HG03378 (cell line): ENCODE data around the gene CYTH3.
"Not testable (repeated sequence)": the region's sequence is repeated elsewhere in the genome, so short reads cannot be mapped to it uniquely, and the experiment has no call there.

Source experiments
- ATAC-seq: cut with Tn5 transposase; IDR thresholded peaks from one replicate; pipeline ENCODE4 v1.9.1; 2021; ENCODE audit warnings: mild to moderate bottlenecking, moderate library complexity; ENCODE audit not compliant: unreplicated experiment

Gene CYTH3

GRCh38 chr7:6283391-6284054, 11.1 kb upstream of the CYTH3 start:
- ATAC-seq: not testable (repeated sequence)

- ATAC-seq: no peak
These were observed 7.5 kb upstream of the CYTH3 start for GRCh38 chr7:6279937-6280336.

GRCh38 chr7:6279341-6279740, 6.9 kb upstream of the CYTH3 start:
- no peak for ATAC-seq

GRCh38 chr7:6278749-6279310, 6.4 kb upstream of the CYTH3 start:
- ATAC-seq: no peak

DNA sequence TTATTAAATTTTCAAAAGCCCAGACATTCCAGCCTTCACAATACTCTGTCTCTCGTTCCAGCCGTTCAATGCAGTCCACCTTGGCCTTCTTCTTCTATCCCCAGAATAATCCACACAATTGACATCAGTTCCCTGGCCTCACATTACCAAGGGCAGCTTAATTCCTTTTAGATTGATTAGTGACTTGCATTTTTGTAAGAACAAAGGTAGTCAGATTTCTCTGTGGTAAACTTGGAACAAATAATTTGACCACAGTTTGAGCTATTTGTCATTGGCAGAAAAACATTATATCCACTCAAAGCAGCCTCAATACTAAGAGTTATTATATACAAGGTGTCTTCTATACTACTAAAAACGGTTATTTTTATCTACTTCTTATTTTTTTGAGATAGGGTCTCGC, 5.1 kb upstream of the CYTH3 start:
- no peak for ATAC-seq

DNA sequence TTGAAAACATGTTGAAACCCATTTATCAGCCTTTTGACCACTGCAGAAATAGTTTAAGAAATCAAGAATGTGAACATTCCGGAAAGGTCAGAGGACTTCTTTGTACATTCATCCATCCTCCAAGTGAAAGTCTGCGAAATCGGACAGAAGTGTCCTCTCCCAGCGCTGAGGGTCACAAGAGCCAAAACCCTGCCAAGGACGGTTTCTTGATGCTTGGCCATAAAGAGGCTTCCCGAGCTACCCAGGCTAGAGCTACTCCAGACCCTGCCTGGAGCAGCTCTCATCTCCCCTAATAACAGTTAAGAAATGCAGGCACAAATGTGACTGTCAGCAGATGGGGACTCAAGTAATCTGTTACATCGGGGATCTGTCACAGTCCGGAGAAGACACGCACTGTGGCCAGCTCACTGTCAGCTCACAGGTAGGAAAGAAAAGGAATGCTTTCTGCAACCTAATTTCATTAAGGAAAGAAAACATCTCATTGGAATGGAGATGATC, 4.5 kb upstream of the CYTH3 start:
- ATAC-seq: no peak

DNA sequence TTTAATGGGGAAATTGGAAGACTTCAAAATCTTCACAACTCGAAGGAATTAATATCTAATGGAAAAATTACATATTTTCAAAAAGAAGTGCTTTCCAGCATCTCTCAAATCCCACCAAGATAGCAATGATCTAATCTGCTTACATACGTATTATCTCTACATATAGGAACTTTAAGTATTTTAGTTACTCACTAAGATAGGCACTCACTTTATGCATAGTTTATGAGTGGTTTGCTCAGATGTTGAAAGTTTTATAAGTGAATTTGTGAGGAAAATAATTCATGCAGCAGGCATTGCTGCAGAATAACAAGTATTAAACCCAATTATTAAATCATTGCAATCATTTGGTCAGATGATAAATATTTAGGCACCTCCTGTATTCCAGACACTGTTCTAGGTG, 2.3 kb upstream of the CYTH3 start:
- no peak for ATAC-seq

DNA sequence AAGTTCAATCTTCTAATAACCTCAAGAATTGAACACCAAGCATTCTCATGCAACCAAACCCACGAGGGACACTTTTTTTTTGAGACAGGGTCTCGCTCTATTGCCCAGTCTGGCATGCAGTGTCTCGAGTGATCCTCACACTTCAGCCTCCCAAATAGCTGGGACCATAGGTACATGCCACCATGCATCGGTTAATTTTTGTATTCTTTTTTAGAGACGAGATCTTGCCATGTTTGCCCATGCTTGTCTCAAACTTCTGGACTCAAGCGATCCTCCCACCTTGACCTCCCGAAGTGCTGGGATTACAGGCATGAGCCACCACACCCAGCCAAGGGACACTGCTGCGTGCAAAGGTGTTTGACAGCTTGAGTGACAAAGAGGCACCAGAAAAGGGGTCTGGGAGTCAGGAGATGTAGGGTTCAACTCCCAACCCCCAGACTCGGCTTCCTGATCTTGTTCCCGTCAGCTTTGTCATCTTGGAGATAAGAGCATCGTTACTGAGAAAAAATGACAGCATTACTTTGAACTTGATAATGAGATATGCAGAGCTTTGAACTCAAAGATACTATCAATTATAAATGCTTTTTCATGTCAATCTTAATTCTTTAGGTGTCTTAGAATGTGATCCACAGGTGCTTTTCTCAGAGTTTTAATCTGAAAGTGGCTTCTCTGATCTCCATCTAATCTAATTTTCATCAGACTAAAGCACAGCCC, 1.6 kb upstream of the CYTH3 start:
- no peak for ATAC-seq

DNA sequence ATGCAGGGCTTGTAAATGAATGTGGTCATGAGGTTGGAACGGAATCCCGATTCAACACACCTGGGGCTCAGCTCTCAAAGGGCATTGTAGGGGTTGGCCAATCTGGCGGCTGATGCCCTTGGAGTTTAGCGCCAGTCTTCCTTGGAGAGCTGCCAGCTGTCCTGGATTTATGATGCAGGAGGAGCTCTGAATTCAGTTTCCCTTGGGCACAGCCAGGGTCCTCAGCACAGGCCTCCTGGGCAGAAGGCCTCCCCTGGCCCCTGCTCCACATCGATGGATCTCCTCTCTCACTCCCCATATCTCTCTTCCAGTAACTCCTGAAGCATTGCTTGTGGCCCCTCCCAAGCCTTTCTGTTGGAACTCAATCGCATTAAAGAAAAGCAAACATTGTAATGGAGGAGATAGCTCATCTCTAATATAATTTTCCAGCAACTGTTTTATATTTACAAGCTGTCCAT, 985 bp upstream of the CYTH3 start:
- no peak for ATAC-seq

DNA sequence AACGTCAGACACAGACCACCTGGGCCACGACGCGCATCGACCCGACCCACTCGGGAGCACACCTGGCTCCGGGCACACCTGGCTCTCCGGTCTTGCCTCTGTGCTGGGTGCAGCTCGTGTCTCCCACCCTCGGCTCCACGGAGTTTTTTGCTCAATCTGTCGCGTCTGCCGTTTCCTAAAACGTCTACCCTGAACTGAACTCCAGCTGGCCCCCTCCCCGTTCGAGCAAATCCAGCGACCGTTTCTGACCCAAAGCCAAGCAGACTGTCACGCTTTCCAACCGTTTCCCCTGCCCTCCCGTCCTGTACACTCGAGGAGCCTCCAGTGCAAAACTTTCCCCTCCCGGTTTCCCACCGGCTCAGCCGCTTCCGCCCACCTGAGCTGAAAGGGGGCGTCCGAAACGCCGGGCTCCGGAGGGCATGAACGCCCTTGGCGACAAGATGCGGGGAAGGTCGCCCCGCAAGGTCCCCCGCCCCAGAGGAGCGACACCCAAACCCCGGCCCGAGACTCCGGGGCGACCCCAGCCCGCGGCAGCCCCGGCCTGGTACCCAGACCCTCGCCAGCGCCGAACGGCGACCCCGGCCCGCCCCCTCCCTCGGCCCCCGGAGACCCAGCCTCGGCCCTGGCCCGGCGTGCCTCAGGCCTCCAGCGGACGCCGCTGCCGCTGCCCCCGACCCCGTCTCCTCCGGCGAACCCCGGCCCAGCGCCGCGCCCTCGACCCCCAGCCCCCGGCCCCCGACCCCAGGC, 557 bp downstream of the CYTH3 start:
- no peak for ATAC-seq

GRCh38 chr7:6271060-6271658, 1.3 kb downstream of the CYTH3 start:
- no peak for ATAC-seq

DNA sequence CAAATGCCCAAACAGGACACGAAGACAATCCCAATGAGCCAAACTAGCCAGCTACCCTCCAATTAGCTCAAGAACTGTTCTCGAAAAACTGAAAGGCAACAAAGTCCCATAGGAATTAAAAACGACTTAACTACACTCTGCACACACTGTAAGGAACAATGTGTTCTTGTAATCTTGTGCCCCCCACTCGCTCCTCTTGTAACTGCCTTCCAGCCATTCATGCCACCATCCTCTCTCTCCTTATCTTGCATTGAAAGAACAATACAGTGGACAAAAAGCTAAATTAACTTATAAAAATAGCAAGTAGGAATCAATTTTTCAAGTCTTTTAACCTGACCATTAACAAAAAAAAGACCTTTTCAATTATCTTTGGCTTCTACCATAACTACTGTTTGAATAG, 2.9 kb downstream of the CYTH3 start:
- no peak for ATAC-seq

GRCh38 chr7:6268907-6269306, 3.5 kb downstream of the CYTH3 start:
- no peak for ATAC-seq

DNA sequence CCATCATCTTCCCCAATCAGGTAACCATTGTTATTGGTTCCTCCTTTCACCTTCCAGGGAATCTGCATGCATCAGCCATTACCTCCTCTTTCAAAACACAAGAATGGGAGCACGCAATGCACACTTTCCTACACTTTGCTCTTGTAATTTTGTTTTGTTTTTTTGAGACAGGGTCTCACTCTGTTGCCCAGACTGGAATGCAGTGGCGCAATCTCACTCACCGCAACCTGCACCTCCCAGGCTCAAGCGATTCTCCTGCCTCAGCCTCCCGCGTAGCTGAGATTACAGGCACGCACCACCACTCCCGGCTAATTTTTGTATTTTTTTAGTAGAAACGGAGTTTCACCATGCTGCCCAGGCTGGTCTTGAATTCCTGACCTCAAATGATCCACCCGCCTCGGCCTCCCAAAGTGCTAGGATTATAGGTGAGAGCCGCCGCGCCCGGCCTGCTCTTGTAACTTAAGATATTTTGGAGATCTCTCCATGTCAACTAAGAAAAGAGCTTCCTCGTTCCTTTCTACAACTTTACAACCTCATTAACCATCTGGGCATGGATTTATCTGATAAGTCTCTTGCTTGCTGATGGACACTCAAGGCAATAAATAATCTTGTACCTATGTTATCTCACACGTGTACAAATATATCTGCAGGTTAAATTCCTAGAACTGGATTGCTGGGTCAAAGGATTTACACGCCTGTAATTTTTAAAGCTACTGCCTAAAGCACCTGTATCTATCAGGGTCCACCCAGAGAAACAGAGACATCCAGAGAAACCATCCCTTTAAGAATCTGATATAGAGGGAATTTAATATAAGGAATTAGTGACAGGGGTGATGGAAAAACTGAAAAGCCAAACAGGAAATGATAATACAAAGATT, 4.2 kb downstream of the CYTH3 start:
- ATAC-seq: no peak

- ATAC-seq: no peak
These were observed 5.7 kb downstream of the CYTH3 start for GRCh38 chr7:6266699-6267098.

DNA sequence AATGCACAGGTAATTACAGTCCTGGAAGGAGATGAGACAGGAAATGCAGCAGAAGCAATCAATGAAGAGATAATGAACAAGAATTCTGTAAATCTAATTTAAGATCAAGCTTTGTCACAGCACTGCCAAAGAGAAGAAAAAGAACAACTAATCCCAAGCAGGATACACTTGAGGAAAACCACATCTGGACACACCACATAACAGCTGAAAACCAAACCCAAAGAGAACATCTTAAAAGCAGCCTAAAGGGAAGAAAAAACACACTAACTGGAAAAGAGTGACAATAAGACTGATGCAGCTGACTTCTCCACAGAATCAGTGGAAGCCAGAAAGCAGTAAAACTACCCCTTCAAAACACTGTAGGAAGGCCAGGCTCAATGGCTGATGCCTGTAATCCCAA, 10.2 kb downstream of the CYTH3 start:
- ATAC-seq: no peak

DNA sequence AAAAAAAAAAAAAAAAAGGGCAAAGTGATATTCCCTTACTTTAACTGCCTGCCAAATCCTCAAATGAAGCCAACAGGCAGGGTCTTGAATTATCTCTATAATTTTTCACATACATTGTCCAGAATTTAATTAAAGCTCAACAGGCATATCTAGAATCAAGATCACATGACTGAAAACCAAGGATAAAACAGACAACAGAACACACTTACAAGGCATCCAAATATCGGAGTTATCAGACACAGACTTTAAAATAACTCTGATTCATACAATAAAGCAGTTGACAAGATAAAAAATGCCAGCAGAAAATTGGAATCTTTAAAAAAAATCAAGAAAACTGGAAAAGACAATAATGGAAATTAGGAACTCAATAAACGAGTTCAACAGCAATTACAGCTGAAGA, 10.7 kb downstream of the CYTH3 start:
- no peak for ATAC-seq

DNA sequence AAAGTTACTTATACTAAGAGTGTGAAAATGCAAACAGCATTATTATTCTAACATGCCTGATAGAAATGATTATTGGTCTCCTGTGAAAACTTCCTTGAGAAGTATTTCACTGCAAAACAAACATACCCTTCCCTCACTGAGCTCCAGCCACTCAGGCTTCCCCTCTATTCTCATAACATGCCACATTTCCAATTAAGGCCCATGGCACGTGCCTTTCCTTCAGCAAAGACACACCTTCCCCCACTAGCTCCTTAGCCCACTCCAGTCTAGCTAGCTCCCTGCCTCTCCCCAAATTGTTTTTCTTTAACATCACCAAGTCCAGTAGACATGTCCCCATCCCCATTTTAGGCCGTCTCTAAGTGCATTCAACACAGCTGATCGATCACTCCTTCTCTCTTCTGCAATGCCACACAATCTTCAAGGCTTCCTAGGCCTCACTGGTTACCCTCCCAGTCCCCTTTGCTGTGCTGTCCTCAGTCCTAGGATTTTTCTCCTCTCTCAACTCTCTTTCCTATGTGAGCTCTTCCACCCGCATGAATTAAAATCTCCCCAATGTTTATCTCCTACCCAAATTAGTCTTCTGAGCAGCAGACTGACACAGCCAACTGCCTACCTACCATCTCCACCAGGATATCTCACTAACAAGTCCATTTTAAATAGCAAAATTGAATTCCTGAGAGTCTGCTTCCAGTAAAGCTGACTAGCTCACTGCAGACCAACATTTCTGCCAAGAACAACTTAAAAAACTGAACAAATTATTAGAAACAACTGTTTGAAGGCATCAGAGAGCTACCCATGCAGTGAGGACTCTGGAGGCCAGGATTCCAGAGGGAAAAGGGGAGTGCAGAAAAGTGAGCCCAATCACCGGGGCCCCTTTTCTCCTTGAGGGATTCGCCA, 11.9 kb downstream of the CYTH3 start:
- no peak for ATAC-seq

- ATAC-seq: no peak
These were observed 13.2 kb downstream of the CYTH3 start for GRCh38 chr7:6259257-6259656.
